K562 (cell line): ENCODE results near the gene FAM193A. TPM values are rescaled to one million over a fixed set of nuclear protein-coding genes. Genes with fewer than 3 reads are reported as not detected.

Experiments used
- ADNP ChIP-seq: fragments of 200-800 bp; sonication (Bioruptor generic); IDR thresholded peaks from 2 replicates; pipeline ENCODE4 v1.6.1; 2016; ENCODE audit warnings: missing genetic modification characterization, missing compliant biosample characterization
- ATF3 ChIP-seq, 2 experiments: fragments of 450-650 bp in 1 of 2; sonication (generic) in 1 of 2; formaldehyde crosslinking in 1 of 2; IDR thresholded peaks in 1 of 2; conservative IDR thresholded peaks in 1 of 2; 2 replicates each; pipeline versions ENCODE4 v1.6.1 to v1.8.1; 2016 to 2023; ENCODE audit warnings: mild to moderate bottlenecking in 2 of 2, moderate library complexity in 2 of 2, inconsistent platforms in 1 of 2, missing genetic modification reagents in 1 of 2
- BDP1 ChIP-seq: IDR thresholded peaks from 3 replicates; pipeline ENCODE4 v1.6.1; 2011; ENCODE audit not compliant: insufficient read length, insufficient read depth
- ETS1 ChIP-seq: conservative IDR thresholded peaks from 2 replicates; pipeline ENCODE4 v1.6.1; 2011; ENCODE audit warnings: low read depth, mild to moderate bottlenecking, low read length; ENCODE audit not compliant: control insufficient read depth
- GTF2B ChIP-seq: IDR thresholded peaks from 2 replicates; pipeline ENCODE4 v1.6.1; 2011; ENCODE audit not compliant: insufficient read length; ENCODE audit errors: extremely low read depth
- HMGXB4 ChIP-seq: sonication (generic); formaldehyde crosslinking; IDR thresholded peaks from 2 replicates; pipeline ENCODE4 v1.8.1; 2023; ENCODE audit warnings: mild to moderate bottlenecking, missing genetic modification reagents
- POLR2A ChIP-seq: fragments of 450-650 bp; conservative IDR thresholded peaks from 2 replicates; pipeline ENCODE4 v1.6.1; 2016
- PRMT5 ChIP-seq: sonication (generic); formaldehyde crosslinking; IDR thresholded peaks from 2 replicates; pipeline ENCODE4 v1.5.0; 2020; ENCODE audit warnings: missing genetic modification reagents
- REST ChIP-seq, 2 experiments: fragments of 450-650 bp; formaldehyde crosslinking in 1 of 2; IDR thresholded peaks; 2 replicates each; pipeline versions ENCODE4 v1.4.0 to v1.6.1; 2014 to 2020; ENCODE audit warnings: mild to moderate bottlenecking in 2 of 2, borderline replicate concordance in 1 of 2, low read depth in 1 of 2
- ZNF280B ChIP-seq: fragments of 250-450 bp; sonication (Bioruptor Pico); IDR thresholded peaks from 2 replicates; pipeline ENCODE4 v1.5.1; 2021; ENCODE audit warnings: mild to moderate bottlenecking
- ZNF785 ChIP-seq: fragments of 250-450 bp; sonication (Bioruptor Pico); IDR thresholded peaks from 2 replicates; pipeline ENCODE4 v1.4.0; 2020; ENCODE audit warnings: mild to moderate bottlenecking
- polyA plus RNA-seq, 8 experiments: library from polyadenylated mRNA; depleted of rRNA in 4 of 8; stranded (reverse) in 5 of 8; unstranded in 3 of 8; fragments of >200 nt; fragmentation: Nextera tagmentation in 2 of 8; fragmentation: Illumina TruSeq in 1 of 8; extraction: Ambion mirVana in 2 of 8; extraction: Trizol in 1 of 8; gene quantifications; 2 replicates each; pipeline versions ENCODE4 v1.2.1 to v1.2.3, GENCODE V29; 2011 to 2014; ENCODE audit warnings: inconsistent platforms in 1 of 8, missing spikeins in 1 of 8
- total RNA-seq, 7 experiments: library from RNA; depleted of rRNA in 6 of 7; stranded (reverse); fragments of >200 nt in 6 of 7; fragmentation: Illumina TruSeq in 2 of 7; extraction: Trizol in 2 of 7; gene quantifications; 2 replicates each; pipeline versions ENCODE4 v1.2.1 to v1.2.3, GENCODE V29; 2011 to 2021; ENCODE audit warnings: low replicate concordance in 1 of 7

Gene FAM193A
- total and polyA plus RNA-seq, 9 of the 15 experiments (the other 6 are each of a cell fraction or from before 2014, with no cell fraction given) = 0.46 to 24.6 (median 9.6) TPM

- TF ChIP-seq REST (IDR thresholded peaks at IDR 0.05; ENCODE audit: borderline replicate concordance) (no peak; the same call in 1 of the 2 replicates), REST (CRISPR knock-in tag; IDR thresholded peaks at IDR 0.05; ENCODE audit: low read depth) (peak; percentile 47; the same call in 1 of the 2 replicates), GTF2B (no peak), ZNF785 (CRISPR knock-in tag) (no peak), ETS1 (no peak), POLR2A (peak; percentile 70), PRMT5 (no peak), HMGXB4 (CRISPR knock-in tag) (no peak), ATF3 (IDR thresholded peaks at IDR 0.05) (no peak), ATF3 (CRISPR knock-in tag; conservative IDR thresholded peaks at IDR 0.05) (no peak), BDP1 (no peak), ADNP (tag) (no peak), ZNF280B (CRISPR knock-in tag) (no peak)
These were observed 863 bp upstream of the FAM193A start (continued) for GRCh38 chr4:2535376-2536192.
